NT2/D1 (cell line): ENCODE data around the gene SAMD13.

ENCODE experiments used
- DNase-seq: peaks from one replicate; pipeline ENCODE4 v3.0.0-alpha.2; 2011; ENCODE audit warnings: low read depth, low spot score
- H3K27me3 ChIP-seq: 2 replicates; pipeline ENCODE4 v1.6.0; 2011; ENCODE audit warnings: mild to moderate bottlenecking; ENCODE audit not compliant: insufficient read length, insufficient read depth
- H3K36me3 ChIP-seq: 2 replicates; pipeline ENCODE4 v1.6.1; 2011; ENCODE audit warnings: mild to moderate bottlenecking, low read length, mixed read lengths; ENCODE audit not compliant: insufficient read depth, insufficient read length
- H3K4me1 ChIP-seq: 2 replicates; pipeline ENCODE4 v1.5.1; 2011; ENCODE audit not compliant: insufficient read depth, insufficient read length
- H3K4me3 ChIP-seq: 2 replicates; pipeline ENCODE4 v1.5.1; 2011; ENCODE audit warnings: low read depth; ENCODE audit not compliant: insufficient read length
- H3K9ac ChIP-seq: 2 replicates; pipeline ENCODE4 v1.6.0; 2011; ENCODE audit warnings: low read depth; ENCODE audit not compliant: insufficient read length
- H3K9me3 ChIP-seq: 2 replicates; pipeline ENCODE4 v1.5.1; 2011; ENCODE audit warnings: mild to moderate bottlenecking, low read length; ENCODE audit not compliant: insufficient read depth
- SUZ12 ChIP-seq: IDR thresholded peaks from 2 replicates; pipeline ENCODE4 v1.6.1; 2011; ENCODE audit not compliant: insufficient read length, insufficient read depth; ENCODE audit errors: extremely low read depth
- YY1 ChIP-seq: IDR thresholded peaks from 2 replicates; pipeline ENCODE4 v1.6.1; 2011; ENCODE audit not compliant: insufficient read length, insufficient read depth
- ZNF274 ChIP-seq: IDR thresholded peaks from 2 replicates; pipeline ENCODE4 v1.6.1; 2011; ENCODE audit warnings: mild to moderate bottlenecking, low read depth, low read length

Gene SAMD13

DNA sequence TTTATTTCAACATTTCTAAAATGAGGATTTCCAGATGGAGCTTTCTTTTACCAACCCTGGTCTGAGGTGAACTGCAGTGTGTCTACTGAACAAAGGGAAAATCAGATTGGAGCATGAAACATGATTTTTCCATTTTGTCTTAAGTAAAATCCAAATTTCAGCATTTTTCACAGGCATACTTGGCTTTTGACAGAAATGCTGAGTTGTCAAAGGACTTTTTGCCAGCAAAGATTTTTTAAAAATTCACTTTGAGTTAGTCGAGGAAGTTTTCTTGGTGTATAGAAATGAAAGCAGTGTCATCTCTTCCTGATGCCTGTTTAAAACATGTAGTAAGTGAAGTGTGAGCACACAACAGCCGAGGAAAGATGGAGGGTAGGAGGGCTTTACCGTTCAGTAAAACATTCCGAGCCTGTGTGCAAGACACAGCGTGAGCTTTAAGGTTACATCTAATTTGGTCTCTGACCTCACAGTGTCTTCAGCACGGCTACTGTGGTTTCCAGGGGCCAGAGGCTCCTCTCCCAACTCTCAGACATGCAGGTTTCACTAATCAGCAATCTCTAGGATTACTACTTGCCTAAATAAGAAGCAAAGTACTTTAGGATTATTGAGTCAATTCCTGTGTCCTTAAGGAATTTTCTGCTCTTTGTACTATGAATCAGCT is 45.9 kb downstream of the SAMD13 start:
- no peak overlapping the region for H3K9ac ChIP-seq
- no peaks in the 10 kb centered on the region for H3K36me3 ChIP-seq
- H3K9me3 ChIP-seq, result no peaks in the 10 kb centered on the region
- no peaks in the 10 kb centered on the region for H3K4me1 ChIP-seq
- H3K27me3 ChIP-seq, result no peaks in the 10 kb centered on the region
- TF ChIP-seq ZNF274 (no peak), YY1 (no peak), SUZ12 (no peak)
- H3K4me3 ChIP-seq, result no peak overlapping the region
- DNase-seq, result no peak

DNA sequence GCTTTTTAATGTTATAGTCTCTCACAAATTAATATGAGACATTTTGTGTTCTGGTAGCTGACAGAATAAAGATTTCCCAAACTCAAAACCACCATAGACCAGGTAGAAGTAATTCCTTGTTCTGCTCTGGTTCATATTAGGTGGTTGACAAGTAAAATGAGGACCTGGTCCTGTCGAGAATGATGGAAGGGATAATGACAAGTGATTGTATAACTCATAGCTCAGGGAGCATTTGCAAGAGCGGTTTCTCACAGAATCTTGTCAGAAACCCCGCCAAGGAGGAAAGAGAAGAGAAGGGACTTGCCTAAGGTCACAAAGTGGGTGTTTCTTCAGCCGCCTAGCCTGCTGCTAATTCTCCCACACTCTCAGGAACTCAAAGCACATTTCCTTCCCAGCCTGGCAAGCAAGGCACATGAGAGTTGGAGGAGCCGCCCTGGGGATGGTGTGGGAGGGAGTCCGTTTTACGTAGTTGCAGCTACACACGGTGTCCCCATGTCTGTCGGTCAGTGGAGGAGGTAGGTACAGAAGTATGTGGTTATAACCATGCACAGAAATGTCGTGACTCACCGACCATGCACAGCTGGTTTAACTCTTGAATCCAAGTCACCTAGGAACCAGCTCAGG is 46.5 kb downstream of the SAMD13 start:
- DNase-seq, result no peak

DNA sequence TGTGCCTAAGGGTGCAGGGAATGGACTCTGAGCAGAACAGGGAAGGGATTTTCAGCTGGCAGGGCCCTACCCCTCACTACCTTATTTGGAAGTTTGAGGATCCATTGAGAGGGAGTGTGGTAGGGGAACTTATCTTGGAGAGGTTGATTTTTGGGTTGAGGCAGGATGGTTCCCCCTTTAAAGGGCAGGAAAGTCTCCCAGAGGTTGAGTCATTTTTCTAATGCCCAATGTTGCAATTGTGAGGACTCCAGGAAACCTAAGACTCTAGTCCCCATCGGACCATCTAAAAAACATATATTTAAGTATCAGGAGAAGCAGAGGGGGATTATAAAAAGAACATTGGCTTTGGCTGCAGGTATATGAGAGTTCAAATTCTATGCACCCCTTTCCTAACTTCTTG is 47.3 kb downstream of the SAMD13 start:
- H3K9me3 ChIP-seq, result no peaks in the 10 kb centered on the region
- H3K4me3 ChIP-seq, result no peak overlapping the region
- no peaks in the 10 kb centered on the region for H3K27me3 ChIP-seq
- DNase-seq, result no peak
- H3K9ac ChIP-seq, result no peak overlapping the region
- no peaks in the 10 kb centered on the region for H3K4me1 ChIP-seq
- H3K36me3 ChIP-seq, result no peaks in the 10 kb centered on the region
- TF ChIP-seq YY1, result no peak
- TF ChIP-seq ZNF274, result no peak
- no peak for TF ChIP-seq SUZ12

More for the DNA sequence above, 46.5 kb downstream of the SAMD13 start:
- Histone ChIP-seq H3K4me1 (no peaks in the 10 kb centered on the region), H3K36me3 (no peaks in the 10 kb centered on the region), H3K9ac (no peak overlapping the region), H3K4me3 (no peak overlapping the region), H3K27me3 (no peaks in the 10 kb centered on the region), H3K9me3 (no peaks in the 10 kb centered on the region)
- TF ChIP-seq ZNF274 (no peak), YY1 (no peak), SUZ12 (no peak)

- no peak overlapping the region for H3K9ac ChIP-seq
- no peaks in the 10 kb centered on the region for H3K36me3 ChIP-seq
- DNase-seq, result no peak
- TF ChIP-seq SUZ12 (no peak), ZNF274 (no peak), YY1 (no peak)
- no peaks in the 10 kb centered on the region for H3K4me1 ChIP-seq
- H3K27me3 ChIP-seq, result no peaks in the 10 kb centered on the region
- H3K9me3 ChIP-seq, result no peaks in the 10 kb centered on the region
- no peak overlapping the region for H3K4me3 ChIP-seq
Measured at GRCh38 chr1:84350104-84350503, 48.6 kb downstream of the SAMD13 start.

DNA sequence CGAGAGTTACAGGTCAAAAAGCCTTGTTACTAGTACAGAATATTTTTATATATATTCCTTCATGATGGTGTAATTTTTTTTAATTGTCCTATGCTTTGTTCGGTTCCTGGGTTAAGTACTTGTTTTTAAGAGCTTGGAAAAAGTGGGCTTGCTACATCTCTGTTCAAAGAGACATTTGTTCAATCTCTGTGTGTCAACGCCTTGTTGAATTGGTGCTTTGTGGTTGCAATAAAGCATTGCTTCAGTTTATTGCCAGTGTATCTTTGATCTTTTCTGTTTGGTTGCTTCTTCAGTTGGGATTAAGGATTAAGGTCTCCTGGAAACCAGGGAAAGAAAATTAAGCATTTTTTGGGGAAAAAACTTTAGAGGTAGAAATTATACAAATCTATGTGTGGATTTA is 49.0 kb downstream of the SAMD13 start:
- H3K9ac ChIP-seq, result no peak overlapping the region
- no peaks in the 10 kb centered on the region for H3K4me1 ChIP-seq
- TF ChIP-seq YY1 (no peak), ZNF274 (no peak), SUZ12 (no peak)
- no peak overlapping the region for H3K4me3 ChIP-seq
- no peak for DNase-seq
- no peaks in the 10 kb centered on the region for H3K9me3 ChIP-seq
- H3K36me3 ChIP-seq, result no peaks in the 10 kb centered on the region
- H3K27me3 ChIP-seq, result no peaks in the 10 kb centered on the region

DNA sequence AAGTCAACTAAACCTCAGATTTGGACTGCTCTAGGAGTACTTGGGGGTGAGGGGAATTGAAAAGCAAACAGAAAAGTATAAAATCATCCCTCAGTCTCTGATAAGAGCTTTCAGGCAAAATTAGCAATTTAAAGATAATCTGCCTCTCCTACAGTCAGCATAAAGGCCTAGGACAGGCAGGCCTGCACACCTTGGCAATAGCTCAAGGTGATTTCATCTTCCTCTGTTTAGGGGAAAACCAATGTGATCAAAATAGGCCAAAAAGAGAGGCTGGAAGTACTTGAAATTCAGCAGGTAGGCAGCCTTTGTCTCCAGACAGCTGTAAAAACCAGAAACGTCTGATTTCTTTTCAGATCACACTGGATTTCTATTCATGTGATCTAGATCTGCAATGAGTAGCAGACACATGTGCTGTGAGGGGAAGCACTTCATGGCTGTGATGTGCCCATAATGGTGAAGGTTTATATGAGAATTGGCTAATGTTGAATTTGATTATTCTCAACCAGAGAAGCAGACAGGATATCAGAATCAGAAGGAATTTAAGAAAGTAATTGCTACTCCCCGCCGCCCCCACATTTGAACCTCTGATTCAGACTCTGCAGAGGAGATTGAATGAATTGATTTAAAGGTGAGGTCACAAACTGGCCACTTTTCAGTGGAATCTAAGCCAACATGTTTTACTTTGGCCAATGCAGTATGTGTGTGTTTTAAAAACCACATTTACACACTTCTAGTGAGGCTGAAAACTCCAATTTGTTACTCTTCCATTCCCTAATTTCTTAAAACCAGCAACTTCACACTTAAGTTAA is 51.0 kb downstream of the SAMD13 start:
- Histone ChIP-seq H3K36me3 (no peaks in the 10 kb centered on the region), H3K9me3 (no peaks in the 10 kb centered on the region), H3K9ac (no peak overlapping the region), H3K27me3 (no peaks in the 10 kb centered on the region), H3K4me3 (no peak overlapping the region), H3K4me1 (no peaks in the 10 kb centered on the region)
- no peak for TF ChIP-seq ZNF274
- TF ChIP-seq YY1, result no peak
- no peak for TF ChIP-seq SUZ12
- no peak for DNase-seq

GRCh38 chr1:84353695-84354094 is 52.2 kb downstream of the SAMD13 start:
- no peak for DNase-seq

More at GRCh38 chr1:84353695-84354094, 52.2 kb downstream of the SAMD13 start:
- Histone ChIP-seq H3K9me3 (no peaks in the 10 kb centered on the region), H3K27me3 (no peaks in the 10 kb centered on the region), H3K4me1 (no peaks in the 10 kb centered on the region), H3K4me3 (no peak overlapping the region), H3K9ac (no peak overlapping the region), H3K36me3 (no peaks in the 10 kb centered on the region)
- TF ChIP-seq SUZ12 (no peak), YY1 (no peak), ZNF274 (no peak)
